Measurements from ENCODE around the gene OLFML2A.

- TF ChIP-seq TFAP4 (IDR thresholded peaks at IDR 0.05; ENCODE audit: borderline replicate concordance, low read depth) (no peak), SMARCE1 (IDR thresholded peaks at IDR 0.05; ENCODE audit: borderline replicate concordance) (no peak), JUNB (CRISPR knock-in tag; IDR thresholded peaks at IDR 0.05; ENCODE audit: borderline replicate concordance) (no peak), CHCHD3 (CRISPR knock-in tag; IDR thresholded peaks at IDR 0.05) (no peak), ARID3A (IDR thresholded peaks at IDR 0.05; ENCODE audit: low read depth, low read length) (no peak), SOX13 (IDR thresholded peaks at IDR 0.05) (no peak), SOX13 (CRISPR knock-in tag; conservative IDR thresholded peaks at IDR 0.05 in 1 of 2, IDR thresholded peaks at IDR 0.05 in 1 of 2) (no peak), RFX3 (CRISPR knock-in tag; IDR thresholded peaks at IDR 0.05) (no peak), EZH2 (conservative IDR thresholded peaks at IDR 0.05; ENCODE audit: low read depth, low read length) (no peak), ZNF574 (CRISPR knock-in tag; IDR thresholded peaks at IDR 0.05) (no peak)
- TF ChIP-seq, protein P1, sequence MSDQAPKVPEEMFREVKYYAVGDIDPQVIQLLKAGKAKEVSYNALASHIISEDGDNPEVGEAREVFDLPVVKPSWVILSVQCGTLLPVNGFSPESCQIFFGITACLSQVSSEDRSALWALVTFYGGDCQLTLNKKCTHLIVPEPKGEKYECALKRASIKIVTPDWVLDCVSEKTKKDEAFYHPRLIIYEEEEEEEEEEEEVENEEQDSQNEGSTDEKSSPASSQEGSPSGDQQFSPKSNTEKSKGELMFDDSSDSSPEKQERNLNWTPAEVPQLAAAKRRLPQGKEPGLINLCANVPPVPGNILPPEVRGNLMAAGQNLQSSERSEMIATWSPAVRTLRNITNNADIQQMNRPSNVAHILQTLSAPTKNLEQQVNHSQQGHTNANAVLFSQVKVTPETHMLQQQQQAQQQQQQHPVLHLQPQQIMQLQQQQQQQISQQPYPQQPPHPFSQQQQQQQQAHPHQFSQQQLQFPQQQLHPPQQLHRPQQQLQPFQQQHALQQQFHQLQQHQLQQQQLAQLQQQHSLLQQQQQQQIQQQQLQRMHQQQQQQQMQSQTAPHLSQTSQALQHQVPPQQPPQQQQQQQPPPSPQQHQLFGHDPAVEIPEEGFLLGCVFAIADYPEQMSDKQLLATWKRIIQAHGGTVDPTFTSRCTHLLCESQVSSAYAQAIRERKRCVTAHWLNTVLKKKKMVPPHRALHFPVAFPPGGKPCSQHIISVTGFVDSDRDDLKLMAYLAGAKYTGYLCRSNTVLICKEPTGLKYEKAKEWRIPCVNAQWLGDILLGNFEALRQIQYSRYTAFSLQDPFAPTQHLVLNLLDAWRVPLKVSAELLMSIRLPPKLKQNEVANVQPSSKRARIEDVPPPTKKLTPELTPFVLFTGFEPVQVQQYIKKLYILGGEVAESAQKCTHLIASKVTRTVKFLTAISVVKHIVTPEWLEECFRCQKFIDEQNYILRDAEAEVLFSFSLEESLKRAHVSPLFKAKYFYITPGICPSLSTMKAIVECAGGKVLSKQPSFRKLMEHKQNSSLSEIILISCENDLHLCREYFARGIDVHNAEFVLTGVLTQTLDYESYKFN (CRISPR knock-in tag; conservative IDR thresholded peaks at IDR 0.05) = no peak
- TF ChIP-seq, protein P2, sequence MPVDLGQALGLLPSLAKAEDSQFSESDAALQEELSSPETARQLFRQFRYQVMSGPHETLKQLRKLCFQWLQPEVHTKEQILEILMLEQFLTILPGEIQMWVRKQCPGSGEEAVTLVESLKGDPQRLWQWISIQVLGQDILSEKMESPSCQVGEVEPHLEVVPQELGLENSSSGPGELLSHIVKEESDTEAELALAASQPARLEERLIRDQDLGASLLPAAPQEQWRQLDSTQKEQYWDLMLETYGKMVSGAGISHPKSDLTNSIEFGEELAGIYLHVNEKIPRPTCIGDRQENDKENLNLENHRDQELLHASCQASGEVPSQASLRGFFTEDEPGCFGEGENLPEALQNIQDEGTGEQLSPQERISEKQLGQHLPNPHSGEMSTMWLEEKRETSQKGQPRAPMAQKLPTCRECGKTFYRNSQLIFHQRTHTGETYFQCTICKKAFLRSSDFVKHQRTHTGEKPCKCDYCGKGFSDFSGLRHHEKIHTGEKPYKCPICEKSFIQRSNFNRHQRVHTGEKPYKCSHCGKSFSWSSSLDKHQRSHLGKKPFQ (CRISPR knock-in tag; IDR thresholded peaks at IDR 0.05; ENCODE audit: insufficient replicate concordance) = no peak
Observed at GRCh38 chr9:124762633-124763032, 14.3 kb upstream of the OLFML2A start.

Measured in HepG2 (cell line).